Measurements from ENCODE around the gene ACTN4. TPM values are rescaled to one million over a fixed set of nuclear protein-coding genes. Genes with fewer than 3 reads are reported as not detected.

The ACTN4 gene
- total RNA-seq, 2 donors from 2014 or later = 661 to 878 TPM

DNA sequence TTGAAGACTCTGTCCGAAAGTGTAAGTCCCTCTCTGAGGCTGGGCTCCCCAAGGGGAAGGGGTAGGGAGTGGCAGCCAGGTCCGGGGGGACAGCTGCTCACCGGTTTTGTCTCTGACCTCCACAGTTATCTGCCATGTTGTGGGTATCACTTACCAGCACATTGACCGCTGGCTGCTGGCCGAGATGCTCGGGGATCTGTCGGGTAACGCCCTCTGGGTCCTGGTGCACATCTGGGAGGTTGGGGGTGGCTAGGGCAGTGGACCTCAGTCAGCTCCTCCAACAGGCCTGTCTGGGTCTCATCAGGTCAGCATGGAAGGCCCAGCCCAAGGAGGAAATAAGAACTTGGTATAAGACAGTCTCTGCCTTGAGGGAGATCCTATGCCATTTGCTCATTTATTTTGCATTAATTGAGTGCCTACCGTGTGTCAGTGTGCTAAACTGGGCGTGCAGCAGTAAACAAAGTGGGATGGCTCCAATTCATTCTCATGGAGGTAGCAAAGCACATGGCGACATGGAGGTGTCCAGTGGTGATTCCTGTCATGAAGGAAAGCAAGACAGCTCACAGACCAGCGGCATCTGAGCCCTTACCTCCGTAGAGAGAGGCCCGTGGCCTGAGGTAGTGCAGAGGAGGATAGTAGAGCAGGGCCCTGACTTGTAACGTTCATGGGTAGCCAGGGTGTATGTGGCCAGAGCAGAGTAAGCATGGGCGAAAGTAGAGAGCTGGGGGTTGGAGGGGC lies 14.8 kb upstream of the ACTN4 start:
- intact Hi-C loops (cut with DNase I) = loop anchor here (5.0 to 10.0 kb wide), 2 partner anchors 115 to 228 kb away; partner anchors contain the start of gene FAM98C (in 2 of the 2)

GRCh38 chr19:38634757-38635482 lies 12.5 kb upstream of the ACTN4 start:
- peak; percentile 93 for DNase-seq (ENCODE audit: low spot score)
- intact Hi-C loops (cut with DNase I) = loop anchor here (5.0 to 10.0 kb wide), 2 partner anchors 118 to 230 kb away; partner anchors contain the start of gene FAM98C (in 2 of the 2)

More for the DNA sequence above, 14.8 kb upstream of the ACTN4 start:
- no peak for DNase-seq (ENCODE audit: low spot score)

- intact Hi-C loops (cut with DNase I) = loop anchor here (10.0 kb wide), 1 partner anchor 231 kb away; the partner anchor contains the start of gene FAM98C (in 2 of the 2)
- no peak for DNase-seq (ENCODE audit: low spot score)
Measured at GRCh38 chr19:38635483-38636399, 11.7 kb upstream of the ACTN4 start.

GRCh38 chr19:38638461-38638860 lies 9.0 kb upstream of the ACTN4 start:
- intact Hi-C loops (cut with DNase I) = loop anchor here (10.0 kb wide), 1 partner anchor 234 kb away; the partner anchor contains the start of gene FAM98C (in 2 of the 2)
- no peak for DNase-seq (ENCODE audit: low spot score)

- DNase-seq (ENCODE audit: low spot score) = no peak
- intact Hi-C loops (cut with DNase I) = loop anchor here (10.0 kb wide), 2 partner anchors 195 to 235 kb away; partner anchors contain the start of genes FAM98C (in 2 of the 2) and ECH1 (in 1 of the 2)
Measured at GRCh38 chr19:38639679-38640078, 7.8 kb upstream of the ACTN4 start.

- no peak for DNase-seq (ENCODE audit: low spot score)
- intact Hi-C loops (cut with DNase I) = loop anchor here in 1 of 2 donors (10.0 kb wide), 1 partner anchor 194 kb away; the partner anchor contains the start of gene ECH1
Measured at GRCh38 chr19:38640368-38640767, 7.1 kb upstream of the ACTN4 start.

- intact Hi-C loops (cut with DNase I) = loop anchor here in 1 of 2 donors (10.0 kb wide), 1 partner anchor 193 kb away; the partner anchor contains the start of gene ECH1
- no peak for DNase-seq (ENCODE audit: low spot score)
Measured at GRCh38 chr19:38642176-38642575, 5.3 kb upstream of the ACTN4 start.

- intact Hi-C loops (cut with DNase I) = loop anchor here in 1 of 2 donors (5.0 to 10.0 kb wide), 2 partner anchors 190 to 208 kb away; partner anchors contain the start of gene ECH1
- DNase-seq (ENCODE audit: low spot score) = no peak
Measured at GRCh38 chr19:38644719-38645118, 2.7 kb upstream of the ACTN4 start.

- DNase-seq (ENCODE audit: low spot score) = no peak
- intact Hi-C loops (cut with DNase I) = loop anchor here in 1 of 2 donors (5.0 to 10.0 kb wide), 2 partner anchors 187 to 204 kb away; partner anchors contain the start of gene ECH1
Measured at GRCh38 chr19:38647966-38648768, 718 bp downstream of the ACTN4 start.

GRCh38 chr19:38648769-38649304 lies 1.4 kb downstream of the ACTN4 start:
- no peak for DNase-seq (ENCODE audit: low spot score)
- intact Hi-C loops (cut with DNase I) = loop anchor here in 1 of 2 donors (5.0 to 10.0 kb wide), 2 partner anchors 186 to 203 kb away; partner anchors contain the start of gene ECH1

DNA sequence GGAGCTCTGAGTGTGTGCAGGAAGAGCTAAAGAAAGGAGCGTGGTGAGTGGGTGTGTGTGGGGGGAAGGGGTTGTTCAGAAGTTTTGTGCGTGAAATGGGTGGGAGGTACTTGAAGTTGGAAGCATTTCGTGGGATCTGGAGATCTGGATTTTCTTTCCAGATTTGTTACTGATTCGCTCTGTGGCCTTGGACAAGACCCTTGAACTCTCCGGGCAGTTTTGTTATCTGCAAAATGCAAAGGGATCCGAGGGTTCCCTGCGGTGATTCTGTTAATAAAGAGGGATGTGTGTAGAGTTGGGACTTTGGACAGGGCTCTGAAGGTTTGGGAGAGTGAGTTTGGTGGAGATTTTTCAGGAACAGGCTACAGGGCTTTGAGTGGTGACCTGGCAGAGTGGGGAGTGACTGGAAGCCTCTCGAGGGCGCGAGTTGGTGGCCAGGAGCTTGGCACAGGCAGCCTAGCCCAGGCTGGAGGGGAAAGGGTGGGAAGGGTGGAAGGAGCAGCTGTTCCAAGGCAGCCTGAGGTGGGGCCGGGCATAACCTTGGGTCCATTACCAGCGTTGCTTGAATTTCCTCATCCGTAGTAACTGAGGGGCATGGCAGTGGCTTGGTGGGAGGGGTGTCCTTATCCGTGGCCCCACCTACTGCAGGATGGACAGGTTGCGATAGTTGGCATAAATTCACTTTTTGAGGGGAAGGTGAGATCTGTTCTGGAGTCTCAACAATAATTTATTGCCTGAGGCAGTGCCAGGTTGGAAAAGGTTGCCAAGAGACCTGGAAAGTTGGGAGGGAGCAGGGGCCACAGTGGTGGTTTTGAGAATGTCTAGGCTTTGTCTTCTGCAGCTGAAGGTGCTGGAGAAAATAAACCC lies 2.1 kb downstream of the ACTN4 start:
- intact Hi-C loops (cut with DNase I) = loop anchor here in 1 of 2 donors (5.0 to 10.0 kb wide), 3 partner anchors 63 to 203 kb away; partner anchors contain the start of gene ECH1
- DNase-seq (ENCODE audit: low spot score) = no peak

DNA sequence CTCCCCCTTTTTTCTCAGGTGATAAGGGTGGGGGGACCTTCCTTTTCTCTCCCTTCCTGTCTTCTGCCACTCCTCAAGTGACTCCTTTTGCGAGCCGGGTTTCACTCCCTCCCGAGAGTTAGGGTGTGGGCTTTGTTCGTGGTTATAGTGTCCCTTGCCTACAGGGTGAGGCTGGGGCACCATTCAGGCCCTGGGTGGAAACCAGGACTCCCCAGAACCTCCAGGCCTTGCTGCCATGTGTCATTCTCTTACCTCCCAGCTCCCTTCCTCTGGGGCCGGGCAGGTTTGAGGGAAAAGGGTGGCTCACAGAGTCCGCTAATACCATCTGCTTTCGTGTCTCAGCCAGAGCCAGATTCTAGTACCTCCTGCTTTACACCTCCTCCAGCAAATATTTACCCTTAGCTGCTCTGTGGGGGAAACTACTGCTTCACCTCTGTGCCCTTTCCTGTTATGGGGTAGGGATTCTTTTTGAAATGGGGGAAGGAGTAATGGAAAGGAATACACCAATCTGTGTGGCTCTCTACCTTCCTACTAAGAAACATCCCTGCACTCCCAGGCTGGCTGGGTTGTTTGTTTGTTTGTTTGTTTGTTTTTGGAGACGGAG lies 2.8 kb downstream of the ACTN4 start:
- no peak for DNase-seq (ENCODE audit: low spot score)
- intact Hi-C loops (cut with DNase I) = loop anchor here in 1 of 2 donors (5.0 kb wide), 1 partner anchor 62 kb away; no protein-coding TSS in a partner anchor

DNA sequence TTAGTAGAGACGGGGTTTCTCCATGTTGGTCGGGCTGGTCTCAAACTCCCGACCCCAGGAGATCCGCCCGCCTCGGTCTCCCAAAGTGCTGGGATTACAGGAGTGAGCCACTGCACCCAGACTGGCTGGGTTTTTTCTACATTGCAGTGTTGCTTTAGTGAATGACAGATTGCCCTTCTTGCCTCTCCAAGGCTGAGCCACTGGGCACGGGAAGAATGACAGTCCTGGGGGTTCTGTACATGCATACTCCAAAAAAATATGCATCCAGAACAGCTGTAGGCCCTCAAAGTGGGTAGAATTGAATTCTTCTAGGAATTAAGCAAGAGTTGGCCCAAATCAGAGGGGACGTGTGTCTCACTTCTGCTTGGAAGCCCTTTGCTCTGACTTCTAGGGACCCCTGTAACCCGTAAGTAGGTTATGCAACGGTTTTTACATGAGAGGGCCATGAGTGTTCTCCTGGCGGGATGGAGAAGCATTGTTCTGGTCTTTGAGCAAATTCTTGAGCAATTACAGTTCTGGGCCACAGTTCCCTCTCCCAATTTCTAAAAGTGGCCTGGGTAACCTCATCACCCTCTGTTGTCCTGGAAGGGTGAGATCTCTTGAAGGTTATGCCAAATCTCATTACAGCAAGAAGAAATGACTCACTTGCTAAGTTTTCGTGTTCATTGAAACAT lies 3.6 kb downstream of the ACTN4 start:
- intact Hi-C loops (cut with DNase I) = loop anchor here in 1 of 2 donors (5.0 kb wide), 1 partner anchor 61 kb away; no protein-coding TSS in a partner anchor
- no peak for DNase-seq (ENCODE audit: low spot score)

- intact Hi-C loops (cut with DNase I) = loop anchor here in 1 of 2 donors (5.0 kb wide), 1 partner anchor 59 kb away; no protein-coding TSS in a partner anchor
- no peak for DNase-seq (ENCODE audit: low spot score)
Measured at GRCh38 chr19:38653028-38653571, 5.7 kb downstream of the ACTN4 start.

DNA sequence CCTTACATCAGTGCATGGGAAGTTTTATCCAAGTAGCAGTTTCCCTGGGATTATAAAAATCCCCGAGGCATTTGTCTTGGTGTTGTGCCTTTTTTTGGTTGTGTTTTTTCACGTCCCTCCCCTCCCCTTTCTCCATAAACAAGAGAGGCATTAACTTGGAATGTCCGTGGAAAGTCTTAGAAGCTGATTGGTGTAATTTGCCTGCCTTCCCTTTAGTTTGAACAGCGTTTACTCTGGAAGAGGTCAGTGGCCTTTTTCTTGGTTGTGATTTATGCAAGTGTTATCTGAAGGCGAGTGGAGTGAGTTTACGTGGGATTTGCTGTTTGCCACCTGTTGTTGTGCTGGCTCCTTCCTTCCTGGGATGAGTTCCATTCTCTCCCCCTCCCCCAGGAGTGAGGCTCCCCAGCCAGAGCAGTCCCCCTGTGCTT lies 7.2 kb downstream of the ACTN4 start:
- no peak for DNase-seq (ENCODE audit: low spot score)

More for the DNA sequence above, 7.2 kb downstream of the ACTN4 start:
- intact Hi-C loops (cut with DNase I) = loop anchor here (5.0 kb wide), 2 partner anchors 38 to 58 kb away; no protein-coding TSS in a partner anchor
